ENCODE results near the gene SEMA6B.

The SEMA6B gene

GRCh38 chr19:4590559-4590958 lies 31.1 kb upstream of the SEMA6B start:
- TF ChIP-seq CTCF (conservative IDR thresholded peaks at IDR 0.05; ENCODE audit: low read depth, low read length) = no peak
- Histone ChIP-seq H3K27ac (no peak overlapping the region), H3K27me3 (ENCODE audit: insufficient read depth, low read depth) (peaks cover 79% of the 10 kb centered on the region), H2AFZ (ENCODE audit: low read depth) (no peak overlapping the region), H3K4me3 (IDR thresholded peaks at IDR 0.05; ENCODE audit: insufficient read depth, low read depth, low read length) (no peak overlapping the region), H3K4me1 (ENCODE audit: low read depth, poor library complexity, severe bottlenecking) (no peaks in the 10 kb centered on the region), H4K20me1 (ENCODE audit: insufficient read depth) (no peaks in the 10 kb centered on the region), H3K36me3 (ENCODE audit: insufficient read depth) (no peaks in the 10 kb centered on the region), H3K79me2 (ENCODE audit: insufficient read depth, low read depth) (no peaks in the 10 kb centered on the region), H3K9ac (no peak overlapping the region), H3K4me2 (no peak overlapping the region)

GRCh38 chr19:4589579-4590410 lies 30.3 kb upstream of the SEMA6B start:
- Histone ChIP-seq H3K9ac (no peak overlapping the region), H3K27ac (no peak overlapping the region), H3K4me3 (IDR thresholded peaks at IDR 0.05; ENCODE audit: insufficient read depth, low read depth, low read length) (no peak overlapping the region), H3K4me1 (ENCODE audit: low read depth, poor library complexity, severe bottlenecking) (no peaks in the 10 kb centered on the region), H3K4me2 (no peak overlapping the region), H2AFZ (ENCODE audit: low read depth) (no peak overlapping the region), H3K27me3 (ENCODE audit: insufficient read depth, low read depth) (peaks cover 79% of the 10 kb centered on the region), H4K20me1 (ENCODE audit: insufficient read depth) (no peaks in the 10 kb centered on the region), H3K36me3 (ENCODE audit: insufficient read depth) (no peaks in the 10 kb centered on the region), H3K79me2 (ENCODE audit: insufficient read depth, low read depth) (no peaks in the 10 kb centered on the region)
- TF ChIP-seq CTCF (conservative IDR thresholded peaks at IDR 0.05; ENCODE audit: low read depth, low read length) = peak; percentile 35; the same call in 1 of the 2 replicates

- no peaks in the 10 kb centered on the region for H4K20me1 ChIP-seq (ENCODE audit: insufficient read depth)
- H3K36me3 ChIP-seq (ENCODE audit: insufficient read depth) = no peaks in the 10 kb centered on the region
- no peaks in the 10 kb centered on the region for H3K79me2 ChIP-seq (ENCODE audit: insufficient read depth, low read depth)
- H3K4me1 ChIP-seq (ENCODE audit: low read depth, poor library complexity, severe bottlenecking) = peaks cover 5% of the 10 kb centered on the region
- no peak overlapping the region for H3K4me3 ChIP-seq (IDR thresholded peaks at IDR 0.05; ENCODE audit: insufficient read depth, low read depth, low read length)
- no peak overlapping the region for H3K4me2 ChIP-seq
- no peak overlapping the region for H2AFZ ChIP-seq (ENCODE audit: low read depth)
- no peak overlapping the region for H3K27ac ChIP-seq
- peaks cover 76% of the 10 kb centered on the region for H3K27me3 ChIP-seq (ENCODE audit: insufficient read depth, low read depth)
- no peak for TF ChIP-seq CTCF (conservative IDR thresholded peaks at IDR 0.05; ENCODE audit: low read depth, low read length)
- no peak overlapping the region for H3K9ac ChIP-seq
Measured at GRCh38 chr19:4588291-4588761, 28.8 kb upstream of the SEMA6B start.

- no peak for TF ChIP-seq CTCF (conservative IDR thresholded peaks at IDR 0.05; ENCODE audit: low read depth, low read length)
- H3K79me2 ChIP-seq (ENCODE audit: insufficient read depth, low read depth) = no peaks in the 10 kb centered on the region
- H4K20me1 ChIP-seq (ENCODE audit: insufficient read depth) = no peaks in the 10 kb centered on the region
- H3K4me3 ChIP-seq (IDR thresholded peaks at IDR 0.05; ENCODE audit: insufficient read depth, low read depth, low read length) = no peak overlapping the region
- H3K27ac ChIP-seq = no peak overlapping the region
- peaks cover 72% of the 10 kb centered on the region for H3K27me3 ChIP-seq (ENCODE audit: insufficient read depth, low read depth)
- no peak overlapping the region for H2AFZ ChIP-seq (ENCODE audit: low read depth)
- H3K36me3 ChIP-seq (ENCODE audit: insufficient read depth) = no peaks in the 10 kb centered on the region
- no peak overlapping the region for H3K4me2 ChIP-seq
- H3K9ac ChIP-seq = no peak overlapping the region
- peaks cover 5% of the 10 kb centered on the region for H3K4me1 ChIP-seq (ENCODE audit: low read depth, poor library complexity, severe bottlenecking)
Measured at GRCh38 chr19:4587527-4587926, 28.0 kb upstream of the SEMA6B start.
